ENCODE measurements around the gene NDUFA13.

DNA sequence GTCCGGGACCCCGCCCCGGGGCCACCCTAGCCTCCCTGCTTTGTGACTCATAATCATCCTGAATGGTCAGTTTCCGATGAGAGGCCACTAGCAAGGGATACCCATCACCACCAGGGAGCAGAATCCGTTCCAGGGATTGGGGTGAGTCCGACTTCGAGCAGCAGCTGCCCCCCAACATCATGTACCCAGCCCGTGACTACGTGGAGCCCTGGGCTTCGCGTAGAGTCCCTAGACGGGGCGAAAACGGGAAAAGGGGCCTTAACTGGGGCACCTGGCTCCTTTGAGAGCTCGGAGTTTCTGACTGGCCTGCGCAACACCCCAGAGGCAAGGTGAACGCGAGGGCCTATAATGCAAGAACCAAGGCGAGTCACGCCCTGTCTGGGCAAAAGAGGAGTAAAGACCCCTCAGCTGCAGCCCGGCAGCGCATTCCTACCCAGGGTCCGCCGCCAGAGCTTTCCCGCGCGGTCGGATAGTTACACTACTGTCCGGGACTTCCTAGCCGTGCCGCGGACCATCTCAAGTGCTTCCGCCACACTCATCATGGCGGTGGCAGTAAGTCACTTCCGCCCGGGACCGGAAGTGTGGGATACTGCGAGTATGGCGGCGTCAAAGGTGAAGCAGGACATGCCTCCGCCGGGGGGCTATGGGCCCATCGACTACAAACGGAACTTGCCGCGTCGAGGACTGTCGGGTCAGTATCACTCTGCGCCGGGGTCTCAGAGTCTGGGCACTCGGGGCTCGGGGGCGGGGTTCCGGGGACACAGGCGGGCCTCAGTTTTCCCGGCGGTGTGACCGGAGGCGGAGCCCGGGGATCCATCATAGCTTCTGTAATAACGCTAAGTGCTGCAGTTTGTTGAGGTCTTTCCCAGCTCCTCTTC, at the start of gene NDUFA13:
- TF ChIP-seq CTCF (IDR thresholded peaks at IDR 0.05; ENCODE audit: poor library complexity) = no peak
- TF ChIP-seq EZH2 (IDR thresholded peaks at IDR 0.05; ENCODE audit: borderline replicate concordance) = no peak
- TF ChIP-seq EZH2phosphoT487 (IDR thresholded peaks at IDR 0.05; ENCODE audit: low read depth, severe bottlenecking, unreplicated experiment) = no peak

Measured in hepatocyte (in vitro differentiated cells).